HL-60/S4 (cell line): ENCODE data around the gene ANO1.

Experiments used
- in situ Hi-C: fragments of 300-500 bp; cut with MboI; formaldehyde crosslinking; loops from 2 replicates; pipeline ENCODE4 v1.14.3; 2022; ENCODE audit warnings: low sequenced_read_pairs

Gene ANO1

GRCh38 chr11:70072461-70072860, 5.7 kb upstream of the ANO1 start:
- in situ Hi-C loops: no loop called here

- in situ Hi-C loops: no loop called here
Measured at GRCh38 chr11:70072861-70073755, 5.0 kb upstream of the ANO1 start.

- in situ Hi-C loops: no loop called here
Measured at GRCh38 chr11:70073871-70074371, 4.2 kb upstream of the ANO1 start.

GRCh38 chr11:70074746-70075145, 3.4 kb upstream of the ANO1 start:
- in situ Hi-C loops: no loop called here

GRCh38 chr11:70075836-70076235, 2.3 kb upstream of the ANO1 start:
- in situ Hi-C loops: no loop called here

- in situ Hi-C loops: no loop called here
Measured at GRCh38 chr11:70076461-70076931, 1.6 kb upstream of the ANO1 start.

GRCh38 chr11:70077411-70078094, 564 bp upstream of the ANO1 start:
- in situ Hi-C loops: no loop called here

- in situ Hi-C loops: no loop called here
Measured at GRCh38 chr11:70078781-70079616, 882 bp downstream of the ANO1 start.

GRCh38 chr11:70079691-70080090, 1.6 kb downstream of the ANO1 start:
- in situ Hi-C loops: no loop called here

GRCh38 chr11:70080763-70081162, 2.6 kb downstream of the ANO1 start:
- in situ Hi-C loops: no loop called here

- in situ Hi-C loops: no loop called here
Measured at GRCh38 chr11:70082829-70083228, 4.7 kb downstream of the ANO1 start.

- in situ Hi-C loops: no loop called here
Measured at GRCh38 chr11:70084046-70084984, 6.2 kb downstream of the ANO1 start.

GRCh38 chr11:70085815-70086769, 8.0 kb downstream of the ANO1 start:
- in situ Hi-C loops: no loop called here

GRCh38 chr11:70087446-70088167, 9.5 kb downstream of the ANO1 start:
- in situ Hi-C loops: no loop called here

GRCh38 chr11:70088735-70089250, 10.7 kb downstream of the ANO1 start:
- in situ Hi-C loops: no loop called here

- in situ Hi-C loops: no loop called here
Measured at GRCh38 chr11:70089631-70090030, 11.5 kb downstream of the ANO1 start.

GRCh38 chr11:70090961-70091381, 12.9 kb downstream of the ANO1 start:
- in situ Hi-C loops: no loop called here

GRCh38 chr11:70091638-70092037, 13.5 kb downstream of the ANO1 start:
- in situ Hi-C loops: no loop called here
